ENCODE results near the gene CNTNAP2.
"Not testable (repeated sequence)": the region's sequence is repeated elsewhere in the genome, so short reads cannot be mapped to it uniquely, and the experiment has no call there.

CNTNAP2 gene

GRCh38 chr7:148304083-148304335, 2187.4 kb downstream of the CNTNAP2 start:
- DNase-seq (ENCODE audit: low read depth), result no peak

GRCh38 chr7:148304456-148304855, 2187.9 kb downstream of the CNTNAP2 start:
- DNase-seq (ENCODE audit: low read depth), result no peak

- no peak for DNase-seq (ENCODE audit: low read depth)
Measured at GRCh38 chr7:148306759-148307158, 2190.2 kb downstream of the CNTNAP2 start.

GRCh38 chr7:148318102-148318811, 2201.7 kb downstream of the CNTNAP2 start:
- no peak for DNase-seq (ENCODE audit: low read depth)

GRCh38 chr7:148318838-148319237, 2202.2 kb downstream of the CNTNAP2 start:
- no peak for DNase-seq (ENCODE audit: low read depth)

- no peak for DNase-seq (ENCODE audit: low read depth)
Measured at GRCh38 chr7:148319316-148319808, 2202.8 kb downstream of the CNTNAP2 start.

GRCh38 chr7:148325208-148325607, 2208.6 kb downstream of the CNTNAP2 start:
- no peak for DNase-seq (ENCODE audit: low read depth)

GRCh38 chr7:148327379-148327778, 2210.8 kb downstream of the CNTNAP2 start:
- no peak for DNase-seq (ENCODE audit: low read depth)

GRCh38 chr7:148328906-148329305, 2212.3 kb downstream of the CNTNAP2 start:
- no peak for DNase-seq (ENCODE audit: low read depth)

GRCh38 chr7:148330124-148330818, 2213.7 kb downstream of the CNTNAP2 start:
- no peak for DNase-seq (ENCODE audit: low read depth)

- DNase-seq (ENCODE audit: low read depth), result no peak
Measured at GRCh38 chr7:148330822-148331221, 2214.2 kb downstream of the CNTNAP2 start.

- DNase-seq (ENCODE audit: low read depth), result not testable (repeated sequence)
Measured at GRCh38 chr7:148331456-148331855, 2214.9 kb downstream of the CNTNAP2 start.

GRCh38 chr7:148332191-148333186, 2215.9 kb downstream of the CNTNAP2 start:
- no peak for DNase-seq (ENCODE audit: low read depth)

GRCh38 chr7:148334441-148334956, 2217.9 kb downstream of the CNTNAP2 start:
- DNase-seq (ENCODE audit: low read depth), result no peak

- DNase-seq (ENCODE audit: low read depth), result no peak
Measured at GRCh38 chr7:148334959-148335577, 2218.5 kb downstream of the CNTNAP2 start.

GRCh38 chr7:148335790-148336189, 2219.2 kb downstream of the CNTNAP2 start:
- no peak for DNase-seq (ENCODE audit: low read depth)

GRCh38 chr7:148336411-148336810, 2219.8 kb downstream of the CNTNAP2 start:
- DNase-seq (ENCODE audit: low read depth), result no peak

GRCh38 chr7:148337246-148337965, 2220.8 kb downstream of the CNTNAP2 start:
- no peak for DNase-seq (ENCODE audit: low read depth)

- no peak for DNase-seq (ENCODE audit: low read depth)
Measured at GRCh38 chr7:148337995-148338747, 2221.6 kb downstream of the CNTNAP2 start.
